K562 (cell line): ENCODE data around the gene EBF4. TPM values are rescaled to one million over a fixed set of nuclear protein-coding genes. Genes with fewer than 3 reads are reported as not detected.

Source experiments
- ATAC-seq: fragments of 200-7000 bp; cut with Tn5 transposase; 3 replicates; pipeline ENCODE4 v1.9.1; 2020; ENCODE audit warnings: moderate library complexity
- BruUV-seq: library from RNA; stranded (reverse); fragments of 400-500 nt; replicated peaks from 2 replicates; lab custom pipeline; 2021; lab: Mats Ljungman, UMichigan
- CTCF ChIA-PET: fragments of 300-600 bp; formaldehyde crosslinking; extraction: SDS; loops from one replicate; lab custom pipeline; 2021; ENCODE audit warnings: low intra/inter-chr PET ratio; lab: Yijun Ruan, JAX
- POLR2A ChIA-PET: fragments of 300-600, 350-650 bp; sonication (Branson Sonifier 250); formaldehyde crosslinking; extraction: SDS; loops from one replicate; lab custom pipeline; 2021; ENCODE audit warnings: antibody characterized with exemption, inconsistent platforms; lab: Yijun Ruan, JAX
- DNase-seq, 4 experiments: peaks; one replicate each; pipeline versions ENCODE4 v3.0.0 to v3.0.0-alpha.2; 2011 to 2018; ENCODE audit warnings: low spot score in 3 of 4, mixed read lengths in 3 of 4; ENCODE audit errors: extremely low read depth in 1 of 4
- FAIRE-seq: peaks from 2 replicates; lab custom pipeline; 2011; peaks lifted over from hg19 to GRCh38; lab: Jason Lieb, UNC
- H2AFZ ChIP-seq: 2 replicates; pipeline ENCODE4 v1.6.0; 2011; ENCODE audit warnings: low read depth, low read length, control low read depth, inconsistent platforms
- H3K27ac ChIP-seq: fragments of 200-600 bp; 3 replicates; pipeline ENCODE4 v1.8.0; 2011; ENCODE audit warnings: low read depth, mild to moderate bottlenecking, control low read depth, inconsistent platforms, low read length, moderate library complexity, mixed read lengths; ENCODE audit errors: extremely low read depth
- H3K27me3 ChIP-seq, 2 experiments: fragments of 300-600 bp in 1 of 2; 2 replicates in 1 of 2; 3 replicates in 1 of 2; pipeline versions ENCODE4 v1.6.0 to v1.8.0; 2011; ENCODE audit warnings: inconsistent platforms in 2 of 2, low read length in 2 of 2, mild to moderate bottlenecking in 1 of 2, mixed read lengths in 1 of 2, moderate library complexity in 1 of 2; ENCODE audit not compliant: control insufficient read depth in 2 of 2, insufficient read depth in 2 of 2
- H3K36me3 ChIP-seq: fragments of 300-600 bp; 3 replicates; pipeline ENCODE4 v1.8.0; 2011; ENCODE audit warnings: mild to moderate bottlenecking, low read length, inconsistent platforms; ENCODE audit not compliant: control insufficient read depth, insufficient read depth
- H3K4me1 ChIP-seq, 2 experiments: fragments of 200-600 bp in 1 of 2; replicated peaks in 1 of 2; 2 replicates in 1 of 2; 3 replicates in 1 of 2; pipeline versions ENCODE4 v1.5.1 to v1.8.0; 2011; ENCODE audit warnings: inconsistent platforms in 2 of 2, low read length in 2 of 2, mild to moderate bottlenecking in 1 of 2, mixed read lengths in 1 of 2, moderate library complexity in 1 of 2; ENCODE audit not compliant: control insufficient read depth in 2 of 2, insufficient read depth in 2 of 2
- H3K4me2 ChIP-seq: 2 replicates; pipeline ENCODE4 v1.6.1; 2011; ENCODE audit warnings: low read length, control low read depth, inconsistent platforms, mixed read lengths; ENCODE audit not compliant: insufficient read depth
- H3K4me3 ChIP-seq: fragments of 200-600 bp; sonication (generic), shearing (Covaris generic); 2 replicates; pipeline ENCODE4 v1.5.1; 2016; ENCODE audit warnings: control low read depth, inconsistent platforms
- H3K79me2 ChIP-seq: fragments of 200-600 bp; 3 replicates; pipeline ENCODE4 v1.8.0; 2011; ENCODE audit warnings: low read length, inconsistent platforms; ENCODE audit not compliant: control insufficient read depth, insufficient read depth
- H3K9ac ChIP-seq, 2 experiments: 2 replicates each; pipeline versions ENCODE4 v1.6.0 to v1.6.1; 2011; ENCODE audit warnings: low read depth in 2 of 2, low read length in 2 of 2, control low read depth in 1 of 2, inconsistent platforms in 1 of 2, mild to moderate bottlenecking in 1 of 2, mixed read lengths in 1 of 2; ENCODE audit not compliant: insufficient read depth in 1 of 2
- H3K9me1 ChIP-seq: one replicate; pipeline ENCODE4 v1.6.0; 2011; ENCODE audit warnings: inconsistent platforms, mild to moderate bottlenecking, low read length, moderate library complexity; ENCODE audit not compliant: control insufficient read depth, insufficient read depth
- H3K9me3 ChIP-seq: replicated peaks from 2 replicates; pipeline ENCODE4 v1.5.1; 2011; ENCODE audit warnings: low read depth, low read length, inconsistent platforms; ENCODE audit not compliant: control insufficient read depth, insufficient read depth
- H4K20me1 ChIP-seq: replicated peaks from 2 replicates; pipeline ENCODE4 v1.6.1; 2011; ENCODE audit warnings: low read length, inconsistent platforms, mixed read lengths; ENCODE audit not compliant: control insufficient read depth, insufficient read depth
- CSDE1 ChIP-seq, 2 experiments: fragments of 450-650 bp; IDR thresholded peaks; 2 replicates each; pipeline ENCODE4 v1.6.1; 2016; ENCODE audit warnings: mild to moderate bottlenecking in 1 of 2
- HMGN3 ChIP-seq: IDR thresholded peaks from 2 replicates; pipeline ENCODE4 v1.6.1; 2011; ENCODE audit warnings: borderline replicate concordance, low read depth, mild to moderate bottlenecking, mixed read lengths, low read length; ENCODE audit not compliant: insufficient read length; ENCODE audit errors: extremely low read depth
- MXI1 ChIP-seq: IDR thresholded peaks from 2 replicates; pipeline ENCODE4 v1.6.1; 2011; ENCODE audit warnings: low read depth, mild to moderate bottlenecking, improper control_type of control experiment, low read length
- NELFE ChIP-seq: IDR thresholded peaks from 2 replicates; pipeline ENCODE4 v1.6.1; 2011; ENCODE audit warnings: mild to moderate bottlenecking; ENCODE audit not compliant: insufficient read depth, insufficient read length
- ZNF224 ChIP-seq: sonication (generic); formaldehyde crosslinking; IDR thresholded peaks from 2 replicates; pipeline ENCODE4 v1.8.0; 2022; ENCODE audit warnings: mild to moderate bottlenecking, missing genetic modification reagents
- WGBS: fragments of 100-300 bp; shearing (Covaris generic); methylation state at CpG from one replicate; pipeline ENCODE4 v1.1.6; 2016; ENCODE audit warnings: low coverage, mixed read lengths; ENCODE audit not compliant: insufficient coverage; ENCODE audit errors: missing lambda C conversion rate; 5-methylcytosine and 5-hydroxymethylcytosine counted together
- in situ Hi-C: fragments of 300-500 bp; cut with MboI; formaldehyde crosslinking; loops from 4 replicates; pipeline ENCODE4 v1.15.0; 2018; ENCODE audit warnings: inconsistent platforms, mixed read lengths
- intact Hi-C: fragments of 100-400 bp; cut with micrococcal nuclease; formaldehyde crosslinking; loops from 2 replicates; pipeline ENCODE4 v1.14.2; 2022
- polyA plus RNA-seq, 8 experiments: library from polyadenylated mRNA; depleted of rRNA in 4 of 8; stranded (reverse) in 5 of 8; unstranded in 3 of 8; fragments of >200 nt; fragmentation: Nextera tagmentation in 2 of 8; fragmentation: Illumina TruSeq in 1 of 8; extraction: Ambion mirVana in 2 of 8; extraction: Trizol in 1 of 8; gene quantifications; 2 replicates each; pipeline versions ENCODE4 v1.2.1 to v1.2.3, GENCODE V29; 2011 to 2014; ENCODE audit warnings: inconsistent platforms in 1 of 8, missing spikeins in 1 of 8
- total RNA-seq, 7 experiments: library from RNA; depleted of rRNA in 6 of 7; stranded (reverse); fragments of >200 nt in 6 of 7; fragmentation: Illumina TruSeq in 2 of 7; extraction: Trizol in 2 of 7; gene quantifications; 2 replicates each; pipeline versions ENCODE4 v1.2.1 to v1.2.3, GENCODE V29; 2011 to 2021; ENCODE audit warnings: low replicate concordance in 1 of 7
- TF ChIP-seq, protein P1 (sequence below), 2 experiments: fragments of 450-650 bp; conservative IDR thresholded peaks; 2 replicates each; pipeline ENCODE4 v1.6.1; 2017; ENCODE audit warnings: mild to moderate bottlenecking in 2 of 2, moderate library complexity in 2 of 2
- TF ChIP-seq, protein P2 (sequence below): sonication (generic); formaldehyde crosslinking; IDR thresholded peaks from 2 replicates; pipeline ENCODE4 v1.9.0; 2022; ENCODE audit warnings: mild to moderate bottlenecking, missing genetic modification reagents

EBF4 gene
- total and polyA plus RNA-seq, 9 of the 15 experiments (the other 6 are each of a cell fraction or from before 2014, with no cell fraction given), result 0.09 TPM; not detected in 8

DNA sequence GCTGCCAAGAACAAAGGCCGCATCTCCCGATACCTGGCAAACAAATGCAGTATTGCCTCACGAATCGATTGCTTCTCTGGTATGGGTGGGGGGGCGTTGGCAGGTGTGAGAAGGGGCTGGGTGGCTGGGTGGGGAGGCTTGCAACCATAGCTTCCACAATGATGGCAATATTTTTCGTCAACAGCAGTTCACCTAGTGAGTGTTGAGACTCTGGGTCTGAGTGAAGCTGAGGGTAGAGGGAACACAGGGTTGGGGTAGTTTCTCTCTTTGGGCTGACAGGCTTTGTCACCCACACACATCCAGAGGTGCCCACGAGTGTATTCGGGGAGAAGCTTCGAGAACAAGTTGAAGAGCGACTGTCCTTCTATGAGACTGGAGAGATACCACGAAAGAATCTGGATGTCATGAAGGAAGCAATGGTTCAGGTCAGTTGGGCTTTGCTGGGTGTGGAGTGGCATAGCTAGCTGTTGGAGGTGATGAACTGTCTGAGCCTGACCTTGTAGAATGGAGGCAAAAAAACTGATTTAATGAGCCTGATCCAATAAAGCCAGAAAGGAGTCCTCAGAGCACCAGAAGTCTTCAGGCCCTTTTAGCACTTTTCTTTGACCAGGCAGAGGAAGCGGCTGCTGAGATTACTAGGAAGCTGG, 36.0 kb upstream of the EBF4 start:
- Histone ChIP-seq H3K9ac (peak overlapping the region in 1 of 2 experiments; percentile 82; a peak in 1 of 4 replicates), H3K4me1 (peaks cover 15 to 22% of the 10 kb centered on the region in 2 experiments; a peak in 4 of 5 replicates), H3K36me3 (peaks cover 89% of the 10 kb centered on the region), H2AFZ (no peak overlapping the region), H3K9me3 (no peaks in the 10 kb centered on the region), H3K27ac (no peak overlapping the region), H4K20me1 (peaks cover 42% of the 10 kb centered on the region), H3K4me2 (no peak overlapping the region), H3K4me3 (no peak overlapping the region), H3K27me3 (no peaks in the 10 kb centered on the region)
- ATAC-seq (no peak), DNase-seq (no peak), FAIRE-seq (no peak)
- POLR2A ChIA-PET, result interaction anchor here (0.8 kb wide), 1 partner anchor 19 kb away, joined by 3 read pairs; no protein-coding TSS in a partner anchor
- WGBS, result 91% methylated on average over 8 of the region's 12 CpGs
- in situ Hi-C loops, result no loop called here
- TSS peak; percentile 1 for BruUV-seq
- CTCF ChIA-PET, result no interaction called here
- TF ChIP-seq HMGN3 (no peak), CSDE1 (IDR thresholded peaks at IDR 0.05) (no peak), NELFE (no peak), MXI1 (no peak), ZNF224 (CRISPR knock-in tag) (no peak)
- TF ChIP-seq, protein P1, sequence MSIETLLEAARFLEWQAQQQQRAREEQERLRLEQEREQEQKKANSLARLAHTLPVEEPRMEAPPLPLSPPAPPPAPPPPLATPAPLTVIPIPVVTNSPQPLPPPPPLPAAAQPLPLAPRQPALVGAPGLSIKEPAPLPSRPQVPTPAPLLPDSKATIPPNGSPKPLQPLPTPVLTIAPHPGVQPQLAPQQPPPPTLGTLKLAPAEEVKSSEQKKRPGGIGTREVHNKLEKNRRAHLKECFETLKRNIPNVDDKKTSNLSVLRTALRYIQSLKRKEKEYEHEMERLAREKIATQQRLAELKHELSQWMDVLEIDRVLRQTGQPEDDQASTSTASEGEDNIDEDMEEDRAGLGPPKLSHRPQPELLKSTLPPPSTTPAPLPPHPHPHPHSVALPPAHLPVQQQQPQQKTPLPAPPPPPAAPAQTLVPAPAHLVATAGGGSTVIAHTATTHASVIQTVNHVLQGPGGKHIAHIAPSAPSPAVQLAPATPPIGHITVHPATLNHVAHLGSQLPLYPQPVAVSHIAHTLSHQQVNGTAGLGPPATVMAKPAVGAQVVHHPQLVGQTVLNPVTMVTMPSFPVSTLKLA (conservative IDR thresholded peaks at IDR 0.05), result no peak
- TF ChIP-seq, protein P2, sequence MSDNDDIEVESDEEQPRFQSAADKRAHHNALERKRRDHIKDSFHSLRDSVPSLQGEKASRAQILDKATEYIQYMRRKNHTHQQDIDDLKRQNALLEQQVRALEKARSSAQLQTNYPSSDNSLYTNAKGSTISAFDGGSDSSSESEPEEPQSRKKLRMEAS (CRISPR knock-in tag), result no peak
- TF ChIP-seq, all 486 proteins: peak for 0
- Histone ChIP-seq H3K79me2 (peaks cover 53% of the 10 kb centered on the region), H3K9me1 (peaks cover 15% of the 10 kb centered on the region)
- intact Hi-C loops, result no loop called here
